Mucosa of descending colon (tissue), 3 donors: ENCODE measurements around the gene KCNN3. TPM values are rescaled to one million over a fixed set of nuclear protein-coding genes. Genes with fewer than 3 reads are reported as not detected.

Source experiments
- ATAC-seq: fragments of 200-7000 bp; cut with Tn5 transposase; one replicate; pipeline ENCODE4 v1.9.1; 2020; ENCODE audit warnings: mild to moderate bottlenecking, moderate library complexity
- DNase-seq, 3 donors: peaks; one replicate each; pipeline ENCODE4 v3.0.0-alpha.2; 2020
- H3K36me3 ChIP-seq: fragments of 200-600 bp; one replicate; pipeline ENCODE4 v1.8.0; 2021; ENCODE audit warnings: low read depth, mild to moderate bottlenecking
- H3K4me1 ChIP-seq: fragments of 200-600 bp; one replicate; pipeline ENCODE4 v1.8.0; 2021; ENCODE audit warnings: low read depth, mild to moderate bottlenecking
- H3K4me3 ChIP-seq: fragments of 200-600 bp; one replicate; pipeline ENCODE4 v1.8.0; 2021; ENCODE audit warnings: mild to moderate bottlenecking
- H3K9me3 ChIP-seq: fragments of 200-600 bp; one replicate; pipeline ENCODE4 v1.8.0; 2021; ENCODE audit warnings: mild to moderate bottlenecking
- intact Hi-C, 2 donors: fragments of 100-400 bp; cut with DNase I in 1 of 2; cut with micrococcal nuclease in 1 of 2; formaldehyde crosslinking; loops; one replicate each; pipeline versions ENCODE4 v1.11.0 to v1.11.1; 2022; cut with DNase I, micrococcal nuclease
- total RNA-seq, 3 donors: library from RNA; stranded (reverse); fragmentation: NEBNext Ultra II Directional in 2 of 3; extraction: Animal tissue kit (Norgen Biotek cat#: 25700) in 2 of 3; gene quantifications; one replicate each; pipeline versions ENCODE4 v1.2.1 to v1.2.4, GENCODE V29; 2021 to 2023
- TF ChIP-seq, protein P1 (sequence below): fragments of 200-600 bp; IDR thresholded peaks from one replicate; pipeline ENCODE4 v1.8.0; 2022; ENCODE audit warnings: antibody characterized with exemption, mild to moderate bottlenecking
- donor health status: DM: no; HTN: no; CAD: no; lungs with moderate emphysema.
- donor health status: DM: no; HTN: no; CAD: no.
- donor health status: DM: no; HTN: yes; CAD: no.

KCNN3 gene
- total RNA-seq, 3 donors from 2014 or later, result 1.5 to 19.3 (median 2.0) TPM

DNA sequence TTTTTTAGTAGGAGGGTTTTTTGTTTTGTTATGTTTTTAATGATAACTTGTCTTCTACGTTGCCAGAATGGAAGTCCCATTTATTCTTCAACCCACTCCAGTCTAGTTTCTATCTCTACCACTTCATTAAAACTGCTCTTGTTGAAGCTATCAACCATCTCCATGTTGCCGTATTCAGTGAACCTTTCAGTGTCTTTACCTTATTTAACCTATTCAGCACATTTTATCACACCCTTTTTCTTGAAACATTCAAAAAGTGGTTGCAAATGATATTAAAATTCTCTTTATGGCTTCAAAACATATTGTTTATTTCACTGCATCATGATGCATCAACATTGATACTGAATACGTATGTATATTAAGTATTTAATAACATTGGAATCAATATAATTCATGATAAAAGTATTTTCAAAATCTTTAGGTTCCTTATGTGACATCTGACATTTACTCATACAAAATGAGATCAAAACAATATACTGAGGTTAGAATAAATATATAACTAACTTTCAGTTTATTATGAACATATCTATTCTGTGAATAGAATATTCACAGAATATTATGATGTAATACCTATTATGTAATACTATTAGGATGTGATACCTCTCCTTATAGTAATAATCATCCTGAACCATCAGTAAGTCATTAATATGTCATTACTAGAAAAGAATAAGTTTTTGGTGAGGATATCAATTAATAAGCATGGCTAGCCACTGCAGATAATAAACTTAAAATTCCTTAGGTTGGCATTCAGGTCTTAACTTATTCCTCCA lies 210.1 kb downstream of the KCNN3 start:
- TF ChIP-seq, protein P1, sequence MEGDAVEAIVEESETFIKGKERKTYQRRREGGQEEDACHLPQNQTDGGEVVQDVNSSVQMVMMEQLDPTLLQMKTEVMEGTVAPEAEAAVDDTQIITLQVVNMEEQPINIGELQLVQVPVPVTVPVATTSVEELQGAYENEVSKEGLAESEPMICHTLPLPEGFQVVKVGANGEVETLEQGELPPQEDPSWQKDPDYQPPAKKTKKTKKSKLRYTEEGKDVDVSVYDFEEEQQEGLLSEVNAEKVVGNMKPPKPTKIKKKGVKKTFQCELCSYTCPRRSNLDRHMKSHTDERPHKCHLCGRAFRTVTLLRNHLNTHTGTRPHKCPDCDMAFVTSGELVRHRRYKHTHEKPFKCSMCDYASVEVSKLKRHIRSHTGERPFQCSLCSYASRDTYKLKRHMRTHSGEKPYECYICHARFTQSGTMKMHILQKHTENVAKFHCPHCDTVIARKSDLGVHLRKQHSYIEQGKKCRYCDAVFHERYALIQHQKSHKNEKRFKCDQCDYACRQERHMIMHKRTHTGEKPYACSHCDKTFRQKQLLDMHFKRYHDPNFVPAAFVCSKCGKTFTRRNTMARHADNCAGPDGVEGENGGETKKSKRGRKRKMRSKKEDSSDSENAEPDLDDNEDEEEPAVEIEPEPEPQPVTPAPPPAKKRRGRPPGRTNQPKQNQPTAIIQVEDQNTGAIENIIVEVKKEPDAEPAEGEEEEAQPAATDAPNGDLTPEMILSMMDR, result no peak
- Histone ChIP-seq H3K36me3 (no peaks in the 10 kb centered on the region), H3K9me3 (no peaks in the 10 kb centered on the region), H3K4me3 (no peak overlapping the region), H3K4me1 (no peaks in the 10 kb centered on the region)
- DNase-seq (no peak), ATAC-seq (no peak)
- intact Hi-C loops, result no loop called here

DNA sequence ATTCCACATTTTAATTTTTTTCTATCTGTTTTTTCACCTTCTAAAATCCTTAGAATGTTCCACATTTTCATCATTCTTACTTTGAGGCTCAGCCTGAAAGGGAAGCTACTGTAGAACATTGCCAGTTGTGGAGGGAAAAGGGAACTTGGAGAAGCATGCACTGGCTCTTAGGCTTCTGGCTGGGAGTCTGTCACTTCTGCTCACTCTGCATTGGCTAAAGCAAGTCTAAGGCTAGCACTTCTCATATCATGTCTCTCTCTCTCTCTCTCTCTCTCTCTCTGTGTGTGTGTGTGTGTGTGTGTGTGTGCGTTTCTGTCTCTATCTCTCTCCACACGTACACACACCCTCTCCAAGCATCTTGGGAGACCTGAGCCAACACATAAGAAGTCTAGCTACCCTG lies 212.5 kb downstream of the KCNN3 start:
- no peak for ATAC-seq
- no peak overlapping the region for H3K4me3 ChIP-seq
- H3K9me3 ChIP-seq, result no peaks in the 10 kb centered on the region
- no peaks in the 10 kb centered on the region for H3K4me1 ChIP-seq
- DNase-seq, result no peak
- TF ChIP-seq, protein P1, result no peak
- intact Hi-C loops, result no loop called here
- H3K36me3 ChIP-seq, result no peaks in the 10 kb centered on the region

DNA sequence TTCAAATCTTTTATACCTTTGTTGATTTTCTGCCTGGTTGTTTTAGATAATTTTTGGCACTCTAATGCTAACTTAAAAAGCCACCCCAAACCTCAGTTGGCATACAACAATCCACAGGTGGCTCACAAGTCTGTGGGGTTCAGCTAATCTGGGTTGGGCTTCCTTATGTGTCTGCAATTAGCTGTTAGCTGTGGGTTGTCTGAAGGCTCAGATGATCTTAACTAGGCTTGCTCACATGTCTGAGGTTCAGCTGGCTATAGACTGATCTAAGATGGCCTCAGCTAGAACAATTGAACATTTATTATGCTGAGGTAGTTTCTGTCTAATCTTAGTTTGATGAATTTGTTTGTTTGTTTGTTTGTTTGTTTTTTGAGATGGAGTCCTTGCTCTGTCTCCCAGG lies 217.2 kb downstream of the KCNN3 start:
- Histone ChIP-seq H3K4me3 (no peak overlapping the region), H3K36me3 (no peaks in the 10 kb centered on the region), H3K9me3 (no peaks in the 10 kb centered on the region), H3K4me1 (no peaks in the 10 kb centered on the region)
- ATAC-seq (no peak), DNase-seq (no peak)
- TF ChIP-seq, protein P1, result no peak
- intact Hi-C loops, result no loop called here

Other genes with a start within 250 kb of the KCNN3 start
- gene PMVK, start 66.4 kb upstream of the KCNN3 start, total RNA-seq, result 10 to 100 TPM; 28.4 to 37.6 (median 35.8) TPM
- 100 to 1,000 TPM in 1 of 3 donors, 10 to 100 TPM in 2; 35.6 to 146 (median 49.4) TPM for gene PBXIP1, start 85.8 kb upstream of the KCNN3 start, total RNA-seq
- 10 to 100 TPM; 22.8 to 34.3 (median 25.8) TPM for gene PYGO2, start 91.5 kb upstream of the KCNN3 start, total RNA-seq
- gene SHC1, start 100.5 kb upstream of the KCNN3 start, total RNA-seq, result 100 to 1,000 TPM in 2 of 3 donors, 10 to 100 TPM in 1; 92.7 to 130 (median 122) TPM
- gene CKS1B, start 104.4 kb upstream of the KCNN3 start, total RNA-seq, result 10 to 100 TPM; 26.8 to 52.4 (median 29.3) TPM
- gene FLAD1, start 113.1 kb upstream of the KCNN3 start, total RNA-seq, result 10 to 100 TPM; 28.4 to 40.4 (median 31.2) TPM
- under 1 TPM in 2 of 3 donors, not detected in 1; 0.60 to 0.76 TPM for gene LENEP, start 123.3 kb upstream of the KCNN3 start, total RNA-seq
- 100 to 1,000 TPM; 175 to 313 (median 255) TPM for gene ZBTB7B, start 132.5 kb upstream of the KCNN3 start, total RNA-seq
- gene DCST2, start 163.5 kb upstream of the KCNN3 start, total RNA-seq, result 1 to 10 TPM; 1.7 to 3.3 (median 2.3) TPM
- under 1 TPM in 2 of 3 donors, not detected in 1; 0.19 to 0.20 TPM for gene DCST1, start 163.5 kb upstream of the KCNN3 start, total RNA-seq
- 100 to 1,000 TPM in 1 of 3 donors, 10 to 100 TPM in 2; 71.8 to 148 (median 79.7) TPM for gene ADAM15, start 181.0 kb upstream of the KCNN3 start, total RNA-seq
- gene EFNA4, start 193.5 kb upstream of the KCNN3 start, total RNA-seq, result 10 to 100 TPM; 12.3 to 27.2 (median 26.4) TPM
- 10 to 100 TPM in 1 of 3 donors, 1 to 10 TPM in 2; 2.1 to 17.4 (median 5.6) TPM for gene EFNA3, start 208.6 kb upstream of the KCNN3 start, total RNA-seq